ENCODE data around the gene CDH4.
"Not testable (repeated sequence)": the region's sequence is repeated elsewhere in the genome, so short reads cannot be mapped to it uniquely, and the experiment has no call there.

Gene CDH4

DNA sequence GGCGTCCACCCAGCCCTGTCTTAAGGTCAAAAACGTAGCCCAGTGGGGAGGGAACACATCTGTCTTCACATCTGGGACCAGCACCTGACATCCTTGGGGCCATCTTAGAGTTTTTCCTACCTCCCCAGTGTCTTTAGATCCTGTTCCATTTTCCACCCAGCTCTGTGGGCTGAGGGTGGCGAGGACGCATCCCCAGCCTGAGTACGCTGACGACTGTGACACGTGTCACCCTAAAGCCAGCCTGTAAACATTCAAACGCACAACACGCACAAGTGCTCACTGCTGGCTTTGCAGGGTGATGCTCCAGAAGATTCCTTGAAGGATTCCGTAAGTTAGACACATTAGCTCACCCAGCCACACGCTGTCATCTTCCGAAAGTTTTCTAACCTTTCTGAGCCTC is 597.8 kb downstream of the CDH4 start:
- no peak for TF ChIP-seq ZFX (IDR thresholded peaks at IDR 0.05)
- no peak for TF ChIP-seq CTCF (conservative IDR thresholded peaks at IDR 0.05)
- no peak overlapping the region for H3K27ac ChIP-seq

DNA sequence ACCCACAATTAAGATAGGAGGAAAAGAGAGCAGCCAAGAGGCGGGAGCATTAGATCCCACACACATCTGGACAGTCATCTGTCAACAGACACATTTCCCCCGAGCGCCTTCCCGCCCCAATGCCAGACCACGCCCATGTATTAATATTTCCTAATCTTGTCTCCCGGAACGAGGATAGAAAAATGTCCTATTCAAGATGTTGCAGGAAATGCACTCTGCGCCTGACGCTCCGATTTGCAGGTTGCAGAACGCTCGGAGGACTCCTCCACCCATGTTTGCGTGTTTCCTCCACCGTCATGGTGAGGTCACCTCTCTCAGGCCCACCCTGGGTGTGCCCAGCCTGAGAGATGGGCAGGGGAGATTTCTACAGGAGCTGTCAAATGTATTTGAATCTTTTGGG is 598.4 kb downstream of the CDH4 start:
- no peak overlapping the region for H3K27ac ChIP-seq
- TF ChIP-seq ZFX (IDR thresholded peaks at IDR 0.05), result no peak
- no peak for TF ChIP-seq CTCF (conservative IDR thresholded peaks at IDR 0.05)

DNA sequence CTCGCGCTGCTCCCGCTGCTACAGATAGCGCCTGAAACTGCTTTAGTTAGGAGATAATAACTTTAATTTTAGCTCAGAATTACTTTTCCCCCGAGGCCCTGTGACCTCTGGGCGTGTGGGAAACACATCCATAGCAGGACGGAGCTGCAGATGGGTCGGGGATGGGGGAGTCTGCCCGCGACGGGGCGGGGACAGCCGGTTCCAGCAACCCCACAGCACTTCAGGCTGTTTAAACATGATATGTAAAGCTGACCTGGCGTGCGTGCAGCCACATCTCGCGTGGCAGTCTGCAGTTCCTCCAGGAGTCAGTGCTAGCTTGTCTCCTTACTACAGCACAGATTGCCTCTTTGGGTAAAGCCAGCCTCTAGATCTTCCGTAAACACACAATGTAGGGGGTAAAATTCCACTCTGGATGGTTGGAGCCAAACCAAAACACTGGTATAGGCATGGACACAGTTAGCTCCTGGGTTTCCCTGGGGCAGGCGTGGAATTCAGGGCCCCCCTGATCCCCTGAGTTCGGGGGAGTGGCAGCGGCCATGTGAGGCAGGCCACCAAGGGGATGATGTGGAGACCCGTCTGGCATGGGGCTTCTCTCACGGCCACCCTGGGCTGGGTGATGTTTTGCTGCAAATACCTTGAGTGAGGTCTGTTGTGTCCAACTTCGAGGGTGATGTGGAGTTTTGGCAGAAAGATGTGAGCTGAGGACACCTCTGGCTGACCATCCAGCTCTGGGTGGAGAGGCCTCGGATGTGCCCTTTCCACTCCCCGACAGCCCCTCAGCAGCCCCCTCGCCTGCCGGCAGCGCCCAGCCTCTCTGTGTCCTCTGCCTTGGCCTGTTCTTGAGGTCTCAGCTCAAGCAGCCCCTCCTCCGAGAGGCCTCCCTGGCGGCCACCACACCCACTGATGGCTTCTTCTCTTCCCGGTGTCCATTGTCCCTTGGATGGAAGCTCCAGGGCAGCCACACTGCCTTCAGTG is 599.2 kb downstream of the CDH4 start:
- TF ChIP-seq CTCF (conservative IDR thresholded peaks at IDR 0.05), result no peak
- TF ChIP-seq ZFX (IDR thresholded peaks at IDR 0.05), result no peak
- no peak overlapping the region for H3K27ac ChIP-seq

GRCh38 chr20:61852268-61853072 is 600.4 kb downstream of the CDH4 start:
- TF ChIP-seq CTCF (conservative IDR thresholded peaks at IDR 0.05), result no peak
- TF ChIP-seq ZFX (IDR thresholded peaks at IDR 0.05), result no peak
- no peak overlapping the region for H3K27ac ChIP-seq

DNA sequence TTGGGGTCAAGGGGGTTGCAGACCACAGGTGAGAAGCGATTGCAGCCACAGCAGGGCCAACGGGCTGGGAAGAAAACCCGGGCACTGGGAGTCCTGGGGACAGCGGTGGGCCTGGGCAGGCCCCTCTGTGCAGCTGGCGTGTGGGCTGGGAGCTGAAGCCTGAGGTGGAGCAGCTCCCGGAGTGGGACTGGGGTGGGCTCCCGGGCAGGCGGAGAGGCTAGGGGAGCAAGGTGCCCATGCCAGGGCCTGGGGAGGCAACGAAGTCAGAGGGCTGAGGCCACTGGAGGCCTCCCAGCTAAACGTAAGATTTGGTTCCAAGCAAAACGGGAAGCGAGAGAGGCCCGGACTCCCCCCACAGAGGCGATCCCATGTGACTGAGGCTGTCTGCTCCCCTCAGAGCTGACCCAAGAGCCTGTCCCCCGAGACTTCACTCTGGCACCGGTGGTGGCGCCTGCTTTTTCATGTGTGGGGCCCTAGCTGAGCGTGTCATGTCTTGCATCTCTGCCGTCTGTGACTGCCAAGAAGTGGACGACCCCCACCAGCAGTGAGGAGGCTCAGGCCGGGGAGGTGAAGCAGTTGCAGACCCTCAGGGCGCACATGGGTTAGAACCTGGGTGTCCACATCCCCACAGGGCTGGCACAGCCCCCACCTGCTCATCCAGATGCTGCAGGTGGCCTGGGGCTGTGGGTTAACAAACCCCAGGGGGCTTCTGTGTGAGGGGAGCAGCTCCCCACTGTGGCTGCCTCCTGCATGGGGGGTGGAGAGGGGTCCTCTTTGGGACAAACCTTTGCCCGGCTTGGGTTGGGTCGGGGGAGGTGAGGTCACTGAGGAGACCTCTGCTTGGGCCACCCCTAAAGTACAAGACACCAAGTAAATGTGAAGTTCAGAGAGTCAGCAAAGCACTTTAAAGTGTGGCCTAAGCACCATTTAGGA is 601.3 kb downstream of the CDH4 start:
- no peak overlapping the region for H3K27ac ChIP-seq
- TF ChIP-seq CTCF (conservative IDR thresholded peaks at IDR 0.05) (no peak), ZFX (IDR thresholded peaks at IDR 0.05) (no peak)

GRCh38 chr20:61854538-61854937 is 602.5 kb downstream of the CDH4 start:
- not testable (repeated sequence) for H3K27ac ChIP-seq

DNA sequence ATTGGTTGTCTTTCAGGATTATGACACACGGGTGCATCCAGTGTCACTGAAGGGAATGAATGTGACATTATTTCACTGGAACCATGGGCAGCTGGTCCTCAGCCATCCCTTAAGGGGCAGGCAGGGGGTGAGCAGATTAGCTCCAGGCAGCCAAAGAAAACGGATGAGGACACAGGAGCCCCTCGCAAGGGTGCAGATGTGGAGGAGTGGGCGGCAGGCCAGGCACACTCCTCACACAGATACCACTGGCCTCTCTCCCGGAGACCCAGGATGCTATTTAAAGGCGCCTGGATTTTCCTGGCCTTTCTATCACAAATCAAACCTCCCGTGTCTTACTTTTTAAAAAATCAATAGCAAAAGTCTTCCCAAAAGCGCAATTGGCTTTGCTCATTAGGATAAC is 603.2 kb downstream of the CDH4 start:
- H3K27ac ChIP-seq, result no peak overlapping the region
- no peak for TF ChIP-seq ZFX (IDR thresholded peaks at IDR 0.05)
- no peak for TF ChIP-seq CTCF (conservative IDR thresholded peaks at IDR 0.05)

Measured in C4-2B (cell line).